Measurements from ENCODE around the gene GPATCH4. TPM values are rescaled to one million over a fixed set of nuclear protein-coding genes. Genes with fewer than 3 reads are reported as not detected.

Gene GPATCH4
- polyA plus RNA-seq, 4 donors: 30.2 to 33.7 (median 31.4) TPM

DNA sequence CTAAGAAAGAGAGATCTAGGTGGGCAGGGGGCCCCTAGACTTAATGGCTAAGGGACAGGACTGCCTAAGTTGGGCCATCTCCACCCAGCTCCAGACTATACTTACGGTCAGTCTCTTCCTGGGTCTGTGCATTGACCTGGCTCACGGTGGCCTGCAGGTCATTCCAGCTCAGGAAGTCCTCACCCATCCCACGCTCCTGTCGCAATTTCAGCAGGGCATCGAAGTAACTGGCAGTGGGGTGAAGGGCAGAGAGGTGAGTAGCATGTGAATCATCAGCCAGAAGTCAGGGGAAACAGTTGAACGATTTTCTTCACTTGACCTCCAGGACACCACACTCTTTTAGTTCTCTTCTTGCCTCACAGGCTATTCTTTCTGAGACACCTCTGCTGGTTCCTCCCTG, 49.4 kb downstream of the GPATCH4 start:
- DNase-seq (ENCODE audit: low read depth in 4 of 4, low spot score in 3 of 4): no peak

DNA sequence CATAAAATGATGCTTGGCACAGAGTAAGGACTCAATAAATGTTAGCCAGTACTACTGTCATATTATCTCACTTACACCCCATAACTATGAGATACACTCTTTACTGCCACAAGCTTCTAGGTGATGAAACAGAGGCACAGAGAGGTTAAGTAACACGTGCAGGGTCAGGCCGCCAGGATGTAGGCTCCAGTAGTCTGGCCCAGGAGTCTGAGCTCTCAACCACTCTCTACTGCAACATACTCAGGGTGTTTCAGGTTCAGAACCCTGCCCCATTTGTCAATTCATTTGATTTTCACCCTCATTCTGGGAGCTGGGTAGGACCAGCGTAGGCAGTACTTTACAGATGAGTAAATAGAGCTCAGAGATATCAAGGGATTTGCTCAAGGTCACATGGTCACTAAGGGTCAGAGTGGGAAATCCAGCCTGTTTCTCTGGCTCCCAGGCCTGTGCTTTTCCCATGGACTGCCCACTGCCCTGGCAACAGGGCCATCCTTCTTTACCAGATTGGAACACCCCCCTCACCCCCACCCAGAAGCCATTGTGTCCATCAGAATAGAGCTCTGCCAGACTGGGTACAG, 50.1 kb downstream of the GPATCH4 start:
- no peak for DNase-seq (ENCODE audit: low read depth in 4 of 4, low spot score in 3 of 4)

DNA sequence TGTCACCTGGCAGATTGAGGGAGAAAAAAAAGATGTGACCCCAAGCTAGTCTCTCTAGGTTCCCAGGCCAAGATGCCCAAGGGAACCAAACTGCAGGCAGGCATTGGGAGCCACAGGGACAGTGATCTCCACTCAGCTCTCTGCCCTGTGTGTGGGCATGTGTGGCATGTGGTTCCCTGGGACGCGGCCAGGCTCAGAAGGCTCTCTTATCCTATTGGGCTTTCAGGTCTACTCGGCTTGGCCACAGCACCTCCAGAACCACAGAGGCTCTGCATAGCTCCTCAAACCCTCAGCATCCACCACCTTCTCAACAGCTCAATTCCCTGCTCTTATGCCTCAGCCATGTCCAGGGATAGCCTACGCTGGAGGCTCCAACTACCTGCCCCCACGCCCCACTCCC, 50.9 kb downstream of the GPATCH4 start:
- no peak for DNase-seq (ENCODE audit: low read depth in 4 of 4, low spot score in 3 of 4)

DNA sequence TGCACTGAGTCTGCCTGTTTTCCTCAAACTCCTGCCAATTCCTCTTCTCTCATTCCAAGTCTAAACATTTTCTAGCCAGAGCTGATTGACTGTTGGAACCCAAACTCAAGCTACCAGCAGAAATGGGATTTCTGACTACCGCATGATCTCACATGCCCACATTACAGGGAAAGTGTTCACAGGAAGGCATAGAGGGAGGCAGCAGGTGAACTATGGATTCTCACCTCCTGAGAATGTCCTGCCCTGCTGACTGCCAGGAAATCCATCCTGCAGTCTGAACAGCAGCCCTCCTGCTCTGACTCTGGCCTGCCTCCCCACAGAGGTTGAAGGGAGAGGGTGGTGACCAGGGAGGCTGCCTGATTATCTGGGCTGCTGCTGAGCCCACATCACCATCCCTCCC, 51.4 kb downstream of the GPATCH4 start:
- no peak for DNase-seq (ENCODE audit: low read depth in 4 of 4, low spot score in 3 of 4)

DNA sequence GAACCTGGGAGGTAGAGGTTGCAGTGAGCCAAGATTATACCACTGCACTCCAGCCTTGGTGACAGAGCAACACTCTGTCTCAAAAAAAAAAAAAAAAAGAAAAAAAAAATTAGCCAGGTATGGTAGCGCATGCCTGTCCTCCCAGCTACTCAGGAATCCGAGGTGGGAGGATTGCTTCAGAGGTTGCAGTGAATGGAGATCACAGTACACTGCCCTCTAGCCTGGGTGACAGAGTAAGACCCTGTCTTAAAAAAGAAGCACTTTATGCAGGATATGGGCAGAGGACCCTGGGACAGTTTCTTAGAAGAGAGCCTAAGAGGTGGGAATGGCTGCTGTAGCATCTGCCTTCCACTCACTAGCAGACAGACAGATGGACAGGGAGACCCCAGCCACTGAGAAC, 51.9 kb downstream of the GPATCH4 start:
- no peak for DNase-seq (ENCODE audit: low read depth in 4 of 4, low spot score in 3 of 4)

DNA sequence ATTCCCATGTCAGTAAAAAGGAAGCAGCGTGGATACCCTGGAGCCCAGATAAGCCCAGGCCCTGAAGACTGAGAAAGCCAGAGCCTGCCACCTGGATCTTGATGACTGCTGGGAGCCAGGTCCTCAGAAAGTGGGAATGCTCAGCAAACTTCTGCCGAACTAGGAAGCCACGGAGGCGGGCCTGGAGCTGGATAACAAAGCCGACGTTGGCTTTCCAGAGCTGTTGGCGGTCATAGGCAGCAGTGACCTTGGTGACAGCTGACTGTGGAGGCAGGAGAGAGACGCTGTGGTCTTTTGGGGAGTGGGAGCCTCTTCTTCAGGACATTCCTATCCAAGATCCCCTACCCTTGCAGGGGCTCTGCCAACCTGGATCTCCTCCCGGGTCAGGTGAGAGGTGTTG, 53.3 kb downstream of the GPATCH4 start:
- no peak for DNase-seq (ENCODE audit: low read depth in 4 of 4, low spot score in 3 of 4)

DNA sequence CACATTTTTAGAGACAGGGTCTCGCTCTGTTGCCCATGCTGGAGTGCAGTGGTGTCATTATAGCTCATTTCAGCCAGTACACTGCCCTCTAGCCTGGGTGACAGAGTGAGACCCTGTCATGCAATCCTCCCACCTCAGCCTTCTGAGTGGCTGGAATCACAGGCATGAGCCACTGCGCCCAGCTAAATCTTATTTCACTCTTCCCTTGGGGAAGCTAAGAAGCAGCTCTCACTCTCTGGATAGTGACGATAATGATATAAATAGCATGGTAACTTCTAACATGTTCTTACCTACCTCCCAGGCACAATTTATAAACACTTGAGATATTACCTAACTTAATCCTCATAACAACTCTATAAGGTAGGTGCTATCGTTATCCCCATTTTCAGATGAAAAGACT, 53.8 kb downstream of the GPATCH4 start:
- DNase-seq (ENCODE audit: low read depth in 4 of 4, low spot score in 3 of 4): no peak

DNA sequence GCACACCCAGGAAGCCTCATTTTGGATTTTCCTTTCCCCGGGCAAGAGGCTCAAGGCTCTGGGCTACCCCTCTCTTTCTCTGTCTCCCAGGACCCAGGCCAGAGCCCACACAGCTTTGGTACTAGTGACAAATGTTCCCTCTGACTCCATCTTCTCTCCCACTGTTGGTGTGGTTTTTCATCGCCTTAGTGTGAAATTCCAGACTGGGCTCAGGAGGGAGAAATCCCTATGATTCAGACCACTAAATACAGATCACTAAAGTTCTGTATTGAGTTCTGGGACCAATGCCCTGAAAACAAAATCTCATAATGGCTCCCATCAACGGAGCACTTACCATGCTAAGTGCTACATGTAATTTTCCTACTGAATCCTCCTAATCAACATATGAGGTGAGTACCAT, 55.0 kb downstream of the GPATCH4 start:
- no peak for DNase-seq (ENCODE audit: low read depth in 4 of 4, low spot score in 3 of 4)

DNA sequence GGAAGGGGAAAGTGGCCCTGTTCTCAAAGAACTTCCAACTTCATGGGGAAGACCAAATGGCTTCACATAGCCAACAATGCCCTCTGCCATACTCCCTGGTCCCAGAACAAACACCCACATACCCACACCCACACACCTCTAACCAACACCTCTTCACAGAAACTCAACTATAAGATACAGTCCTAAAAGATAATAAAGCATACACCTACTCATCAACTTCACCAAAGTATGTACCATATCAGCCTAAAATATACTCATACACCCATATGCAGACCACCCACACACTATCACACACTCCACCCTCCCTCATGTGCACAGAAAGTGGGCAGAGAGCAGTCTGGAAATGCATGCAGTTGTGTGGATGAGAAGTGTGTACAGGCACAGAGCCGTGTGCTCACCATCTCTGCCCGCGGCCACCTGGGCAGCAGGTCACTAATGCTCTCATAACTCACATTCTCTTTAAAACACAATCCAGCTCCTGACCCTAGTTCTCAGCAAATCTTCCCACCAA, 56.6 kb downstream of the GPATCH4 start:
- no peak for DNase-seq (ENCODE audit: low read depth in 4 of 4, low spot score in 3 of 4)

Other genes starting within 250 kb of the GPATCH4 start
- gene RHBG, start 232.3 kb downstream of the GPATCH4 start, polyA plus RNA-seq (ENCODE audit: insufficient read length in 4 of 4): 10 to 100 TPM; 11.7 to 17.3 (median 13.4) TPM
- 10 to 100 TPM; 23.3 to 24.8 (median 24.3) TPM for gene MEF2D, start 100.7 kb downstream of the GPATCH4 start, polyA plus RNA-seq (ENCODE audit: insufficient read length in 4 of 4)
- 10 to 100 TPM; 11.2 to 13.2 (median 12.3) TPM for gene IQGAP3, start 28.9 kb downstream of the GPATCH4 start, polyA plus RNA-seq (ENCODE audit: insufficient read length in 4 of 4)
- 1 to 10 TPM in 2 of 4 donors, under 1 TPM in 2; 0.86 to 1.3 (median 1.0) TPM for gene TTC24, start 21.8 kb downstream of the GPATCH4 start, polyA plus RNA-seq (ENCODE audit: insufficient read length in 4 of 4)
- 10 to 100 TPM; 74.4 to 84.1 (median 81.6) TPM for gene NAXE, start 9.7 kb downstream of the GPATCH4 start, polyA plus RNA-seq (ENCODE audit: insufficient read length in 4 of 4)
- under 1 TPM; 0.11 to 0.45 (median 0.42) TPM for gene HAPLN2, start 17.9 kb upstream of the GPATCH4 start, polyA plus RNA-seq (ENCODE audit: insufficient read length in 4 of 4)
- gene BCAN, start 40.6 kb upstream of the GPATCH4 start, polyA plus RNA-seq (ENCODE audit: insufficient read length in 4 of 4): under 1 TPM in 3 of 4 donors, not detected in 1; 0.12 to 0.58 (median 0.13) TPM
- gene NES, start 75.9 kb upstream of the GPATCH4 start, polyA plus RNA-seq (ENCODE audit: insufficient read length in 4 of 4): 100 to 1,000 TPM; 153 to 160 (median 156) TPM
- gene CRABP2, start 104.1 kb upstream of the GPATCH4 start, polyA plus RNA-seq (ENCODE audit: insufficient read length in 4 of 4): 100 to 1,000 TPM in 1 of 4 donors, 10 to 100 TPM in 3; 69.1 to 106 (median 83.1) TPM
- 10 to 100 TPM; 29.9 to 36.6 (median 34.6) TPM for gene METTL25B, start 127.0 kb upstream of the GPATCH4 start, polyA plus RNA-seq (ENCODE audit: insufficient read length in 4 of 4)
- 10 to 100 TPM; 44.0 to 50.0 (median 45.3) TPM for gene ISG20L2, start 127.3 kb upstream of the GPATCH4 start, polyA plus RNA-seq (ENCODE audit: insufficient read length in 4 of 4)
- 10 to 100 TPM; 68.4 to 75.1 (median 72.3) TPM for gene MRPL24, start 139.6 kb upstream of the GPATCH4 start, polyA plus RNA-seq (ENCODE audit: insufficient read length in 4 of 4)
- gene HDGF, start 150.2 kb upstream of the GPATCH4 start, polyA plus RNA-seq (ENCODE audit: insufficient read length in 4 of 4): 100 to 1,000 TPM; 261 to 286 (median 283) TPM
- 100 to 1,000 TPM; 107 to 140 (median 125) TPM for gene PRCC, start 166.1 kb upstream of the GPATCH4 start, polyA plus RNA-seq (ENCODE audit: insufficient read length in 4 of 4)
- gene SH2D2A, start 215.4 kb upstream of the GPATCH4 start, polyA plus RNA-seq (ENCODE audit: insufficient read length in 4 of 4): under 1 TPM; 0.71 to 0.79 (median 0.76) TPM

Measured in right renal pelvis (tissue), 4 donors.